ENCODE data around the gene ACP7.

The ACP7 gene

DNA sequence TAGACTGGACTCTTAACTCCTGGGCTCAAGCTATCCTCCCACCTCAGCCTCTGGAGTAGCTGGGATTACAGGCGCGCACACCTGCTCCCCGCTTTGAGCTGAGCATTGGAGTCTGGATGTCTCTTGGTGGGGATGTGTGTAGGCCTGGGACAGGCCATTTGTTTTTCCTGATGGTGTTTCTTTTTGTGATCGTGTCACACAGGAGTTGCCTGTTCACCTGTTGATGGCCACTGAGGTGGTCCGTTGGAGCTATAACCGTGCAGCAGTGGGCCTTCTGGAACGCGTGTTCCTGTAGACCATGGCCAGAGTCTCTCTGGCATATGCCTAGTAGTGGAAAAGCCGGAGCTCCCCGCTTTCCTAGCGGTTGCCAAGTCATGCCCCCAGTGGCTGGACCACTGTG, 44.9 kb downstream of the ACP7 start:
- Mint-ChIP-seq H3K4me3 (no peak overlapping the region), H3K27me3 (no peaks in the 10 kb centered on the region), H3K9me3 (no peaks in the 10 kb centered on the region), H3K27ac (no peak overlapping the region), H3K4me1 (peaks cover 82% of the 10 kb centered on the region), H3K36me3 (no peaks in the 10 kb centered on the region)
- no peak for ATAC-seq

DNA sequence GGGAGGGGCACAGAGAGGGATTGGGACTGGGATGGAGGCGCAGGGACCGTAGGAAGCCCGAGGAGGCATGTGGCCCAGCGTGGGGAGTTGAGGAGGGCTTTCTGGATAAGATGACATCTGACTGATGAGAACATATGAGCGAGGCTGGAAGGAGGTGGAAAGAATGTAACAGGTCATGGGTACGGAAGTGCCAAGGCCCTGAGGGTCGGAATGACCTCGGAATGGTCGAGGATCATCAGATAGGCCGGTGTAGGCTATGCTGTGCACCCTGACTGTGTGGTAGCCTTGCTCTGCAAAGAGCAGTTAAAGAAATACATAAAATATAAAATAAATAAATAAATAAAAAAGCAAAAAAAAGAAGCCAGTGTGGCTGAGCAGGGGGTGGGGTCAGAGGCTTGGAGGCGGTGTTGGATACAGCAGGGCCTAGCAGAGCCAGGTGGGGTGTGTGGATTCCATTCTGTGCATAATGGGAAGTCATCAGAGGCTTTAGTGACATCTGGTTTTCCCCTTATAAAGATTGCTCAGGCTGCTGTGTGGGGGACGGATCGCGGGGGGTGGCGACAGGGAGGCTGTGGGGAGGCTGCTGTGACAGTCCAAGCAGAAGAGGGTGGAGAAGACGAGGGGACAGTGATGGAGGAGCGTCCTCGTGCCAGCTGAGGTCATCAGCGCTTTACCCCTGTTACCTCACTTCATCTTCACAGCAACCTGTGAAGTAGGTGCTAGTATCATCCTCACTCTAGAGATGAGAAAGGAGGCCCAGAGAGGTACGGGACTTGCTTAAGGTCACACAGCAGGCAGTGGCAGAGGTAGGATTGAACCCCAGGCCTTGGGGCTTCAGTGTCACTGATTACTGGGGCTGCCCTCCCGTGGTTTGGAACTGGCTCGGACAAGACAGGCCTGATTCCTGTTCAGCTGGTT, 46.4 kb downstream of the ACP7 start:
- Mint-ChIP-seq H3K4me3 (peak overlapping the region; percentile 24), H3K4me1 (peaks cover 69% of the 10 kb centered on the region), H3K27me3 (no peaks in the 10 kb centered on the region), H3K9me3 (no peaks in the 10 kb centered on the region), H3K27ac (peak overlapping the region; percentile 62), H3K36me3 (no peaks in the 10 kb centered on the region)
- peak; percentile 32 for ATAC-seq

DNA sequence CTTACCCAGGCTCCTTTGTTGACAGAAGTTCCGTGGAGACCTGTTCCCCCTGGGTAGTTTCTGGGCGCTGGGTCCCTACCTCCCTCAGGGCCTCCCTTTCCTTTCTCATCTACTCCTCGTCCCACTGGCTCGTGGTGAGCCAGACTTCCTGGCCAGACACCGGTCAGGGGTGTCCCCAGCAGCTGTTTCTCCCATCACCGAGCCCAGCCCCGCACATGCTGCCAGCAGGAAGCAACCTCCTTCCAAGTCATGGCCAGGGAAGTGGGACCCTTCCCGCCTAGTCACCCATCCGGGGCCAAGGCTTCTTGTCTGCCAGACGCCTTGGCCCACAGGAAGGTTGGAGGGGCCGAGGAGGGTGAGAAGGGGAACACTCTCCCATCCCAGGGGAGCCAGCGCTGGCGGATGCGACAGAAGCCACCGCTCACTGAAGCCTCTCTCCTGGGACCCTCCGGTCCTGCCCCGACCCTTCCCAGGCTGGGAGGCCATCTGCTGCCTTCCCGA, 47.1 kb downstream of the ACP7 start:
- H3K27me3 Mint-ChIP-seq, result no peaks in the 10 kb centered on the region
- H3K4me3 Mint-ChIP-seq, result peak overlapping the region; percentile 4
- no peaks in the 10 kb centered on the region for H3K36me3 Mint-ChIP-seq
- ATAC-seq, result no peak
- H3K4me1 Mint-ChIP-seq, result peaks cover 69% of the 10 kb centered on the region
- H3K27ac Mint-ChIP-seq, result peak overlapping the region; percentile 62
- no peaks in the 10 kb centered on the region for H3K9me3 Mint-ChIP-seq

DNA sequence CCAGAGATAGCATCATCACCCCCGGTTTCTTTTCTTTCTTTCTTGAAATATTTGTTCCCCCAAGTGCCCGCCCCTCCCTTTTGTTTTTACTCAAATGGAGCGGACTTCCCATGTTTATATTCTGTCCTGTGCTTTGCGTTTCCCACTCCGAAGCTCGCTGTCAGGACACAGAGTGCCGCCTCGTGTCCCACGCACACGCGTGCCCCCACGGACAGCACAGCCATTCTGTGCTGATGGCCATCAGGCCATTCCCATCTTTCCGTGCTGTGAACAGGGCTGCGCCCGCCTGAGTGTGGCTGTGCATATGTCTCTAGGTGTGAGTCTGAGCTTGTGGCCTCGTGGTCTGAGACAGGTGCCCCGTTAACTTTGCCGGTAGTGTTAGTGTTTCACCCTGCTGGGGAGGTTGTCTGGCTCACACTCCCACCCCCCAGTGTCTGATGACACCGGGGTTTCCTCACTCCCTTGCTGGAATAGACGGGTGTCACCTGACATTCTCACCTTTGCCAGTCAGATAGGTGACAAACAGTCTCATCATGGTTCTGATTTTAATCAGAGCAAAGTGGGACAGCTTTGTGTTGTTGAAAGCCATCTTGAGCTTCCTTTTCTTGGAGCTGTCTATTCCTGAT, 48.3 kb downstream of the ACP7 start:
- H3K36me3 Mint-ChIP-seq, result no peaks in the 10 kb centered on the region
- H3K27ac Mint-ChIP-seq, result no peak overlapping the region
- ATAC-seq, result no peak
- no peaks in the 10 kb centered on the region for H3K9me3 Mint-ChIP-seq
- H3K4me1 Mint-ChIP-seq, result peaks cover 68% of the 10 kb centered on the region
- H3K27me3 Mint-ChIP-seq, result no peaks in the 10 kb centered on the region
- H3K4me3 Mint-ChIP-seq, result no peak overlapping the region

DNA sequence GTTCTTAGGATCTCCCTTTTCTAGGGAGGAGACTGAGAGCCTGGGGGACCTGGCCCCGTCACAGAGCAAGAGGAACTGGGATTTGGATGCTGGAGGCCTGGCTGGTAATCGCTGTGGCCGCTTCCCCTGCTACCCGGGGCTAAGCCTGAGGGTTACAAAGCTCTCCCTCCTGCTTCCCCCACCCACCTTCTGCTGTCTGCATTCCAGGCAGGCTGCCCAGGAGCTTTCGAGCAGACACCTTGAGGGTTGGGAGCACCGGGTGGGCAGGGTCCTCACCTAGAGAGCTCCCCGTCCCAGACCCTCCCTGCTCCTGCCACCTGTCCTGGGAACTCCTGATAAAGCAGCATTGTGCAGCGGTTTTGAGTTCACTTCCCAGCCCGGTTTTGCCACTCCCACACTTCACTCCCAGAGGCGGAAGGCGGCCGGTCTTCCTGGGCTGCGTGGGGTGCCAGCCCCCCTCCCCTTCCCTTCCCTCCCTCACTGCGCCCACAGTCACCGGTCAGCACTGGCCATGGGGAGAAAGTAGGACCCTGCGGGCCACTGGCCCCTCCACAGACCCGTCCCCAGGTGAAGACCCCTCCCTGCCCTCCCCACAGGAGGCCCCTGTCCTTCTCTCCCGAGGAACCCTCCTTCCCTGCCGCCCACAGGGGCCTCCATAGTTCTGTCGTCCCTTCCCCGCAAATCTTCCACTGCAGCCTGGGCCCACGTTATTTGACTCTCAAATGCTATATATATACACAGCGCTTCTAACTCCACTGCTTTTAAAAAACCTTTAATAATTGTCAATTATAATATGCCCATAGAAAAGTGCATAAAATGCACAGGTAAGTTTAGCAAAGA, 49.5 kb downstream of the ACP7 start:
- peaks cover 61% of the 10 kb centered on the region for H3K4me1 Mint-ChIP-seq
- no peak for ATAC-seq
- H3K9me3 Mint-ChIP-seq, result no peaks in the 10 kb centered on the region
- H3K36me3 Mint-ChIP-seq, result peaks cover 5% of the 10 kb centered on the region
- H3K27ac Mint-ChIP-seq, result no peak overlapping the region
- no peak overlapping the region for H3K4me3 Mint-ChIP-seq
- no peaks in the 10 kb centered on the region for H3K27me3 Mint-ChIP-seq

DNA sequence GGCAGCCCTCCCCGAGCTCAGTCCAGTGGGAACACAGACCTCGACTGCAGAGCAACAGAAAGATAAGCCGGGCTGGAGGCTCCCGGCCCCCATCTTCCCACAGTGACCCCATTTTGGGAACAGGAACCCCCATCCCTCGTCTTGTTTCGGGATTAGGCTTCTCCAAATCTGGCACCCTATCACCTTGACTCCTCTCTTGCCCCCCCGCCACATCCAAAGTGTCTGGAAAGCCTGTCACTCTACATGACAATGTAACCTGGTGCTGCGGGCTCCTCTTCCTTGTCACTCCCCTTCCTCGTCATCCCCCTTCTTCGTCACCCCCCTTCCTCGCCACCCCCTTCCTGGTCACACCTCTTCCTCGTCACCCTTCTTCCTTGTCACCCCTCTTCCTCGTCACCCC, 51.5 kb downstream of the ACP7 start:
- H3K4me1 Mint-ChIP-seq, result peaks cover 41% of the 10 kb centered on the region
- H3K27ac Mint-ChIP-seq, result no peak overlapping the region

DNA sequence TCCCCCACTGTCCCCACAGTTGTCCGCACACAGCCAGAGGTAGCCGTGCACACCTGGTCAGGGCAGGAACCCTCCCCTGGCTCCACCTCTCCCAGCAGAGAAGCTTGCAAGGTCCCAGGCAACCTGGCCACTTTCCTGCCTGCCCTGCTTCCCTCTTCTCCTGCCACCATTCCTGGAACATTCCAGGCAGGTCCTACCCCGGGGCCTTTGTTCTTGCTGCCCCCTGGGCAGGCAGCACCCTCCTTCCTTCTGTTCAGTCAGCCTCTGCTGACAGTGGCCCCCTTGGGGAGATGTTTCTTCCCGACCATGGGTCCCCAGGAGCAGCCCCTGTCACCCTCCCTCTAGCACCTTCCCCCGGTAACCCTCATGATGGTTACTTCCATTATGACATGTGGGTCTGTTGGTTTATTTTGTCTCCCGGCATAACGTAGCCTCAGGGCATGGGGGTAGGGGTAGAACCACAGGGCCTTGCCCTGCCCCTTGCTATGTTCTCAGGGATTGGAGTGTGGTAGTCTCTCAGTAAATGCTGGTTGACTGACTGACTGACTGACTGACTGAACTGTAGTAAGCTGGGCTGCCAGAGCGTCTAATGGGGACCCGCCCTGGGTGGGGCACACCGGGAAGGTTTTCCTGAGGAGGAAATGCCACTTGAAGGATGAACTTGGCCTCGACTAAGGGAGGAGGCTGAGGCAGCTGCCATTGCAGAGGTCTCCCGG, 52.2 kb downstream of the ACP7 start:
- no peaks in the 10 kb centered on the region for H3K9me3 Mint-ChIP-seq
- H3K4me1 Mint-ChIP-seq, result peaks cover 41% of the 10 kb centered on the region
- ATAC-seq, result no peak
- H3K36me3 Mint-ChIP-seq, result peaks cover 5% of the 10 kb centered on the region
- H3K27ac Mint-ChIP-seq, result no peak overlapping the region
- no peaks in the 10 kb centered on the region for H3K27me3 Mint-ChIP-seq
- no peak overlapping the region for H3K4me3 Mint-ChIP-seq

More for the DNA sequence above, 51.5 kb downstream of the ACP7 start:
- H3K9me3 Mint-ChIP-seq, result no peaks in the 10 kb centered on the region
- H3K36me3 Mint-ChIP-seq, result peaks cover 5% of the 10 kb centered on the region
- ATAC-seq, result no peak
- H3K4me3 Mint-ChIP-seq, result no peak overlapping the region
- no peaks in the 10 kb centered on the region for H3K27me3 Mint-ChIP-seq

DNA sequence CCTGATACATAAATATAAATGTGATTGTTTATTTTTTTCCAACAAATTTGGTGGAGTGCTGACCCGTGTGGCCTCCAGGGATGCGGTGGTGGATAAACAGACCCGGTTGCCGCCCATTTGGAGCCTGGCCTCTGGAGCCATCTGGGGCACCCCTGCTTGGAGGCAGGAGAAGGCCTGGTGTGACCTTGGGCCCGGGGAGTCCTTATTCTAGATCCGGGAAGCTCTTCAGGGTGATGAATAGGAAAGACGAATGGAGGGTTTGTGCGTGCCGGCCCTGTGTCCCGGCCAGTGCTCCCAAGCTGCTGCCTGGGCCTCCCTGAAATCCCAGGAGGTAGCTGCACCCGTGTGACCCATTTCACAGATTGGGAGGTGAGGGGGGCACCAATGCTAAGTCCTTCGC, 53.0 kb downstream of the ACP7 start:
- Mint-ChIP-seq H3K9me3 (no peaks in the 10 kb centered on the region), H3K27me3 (no peaks in the 10 kb centered on the region), H3K27ac (no peak overlapping the region), H3K4me1 (peaks cover 41% of the 10 kb centered on the region), H3K4me3 (no peak overlapping the region), H3K36me3 (peaks cover 5% of the 10 kb centered on the region)
- ATAC-seq, result no peak

DNA sequence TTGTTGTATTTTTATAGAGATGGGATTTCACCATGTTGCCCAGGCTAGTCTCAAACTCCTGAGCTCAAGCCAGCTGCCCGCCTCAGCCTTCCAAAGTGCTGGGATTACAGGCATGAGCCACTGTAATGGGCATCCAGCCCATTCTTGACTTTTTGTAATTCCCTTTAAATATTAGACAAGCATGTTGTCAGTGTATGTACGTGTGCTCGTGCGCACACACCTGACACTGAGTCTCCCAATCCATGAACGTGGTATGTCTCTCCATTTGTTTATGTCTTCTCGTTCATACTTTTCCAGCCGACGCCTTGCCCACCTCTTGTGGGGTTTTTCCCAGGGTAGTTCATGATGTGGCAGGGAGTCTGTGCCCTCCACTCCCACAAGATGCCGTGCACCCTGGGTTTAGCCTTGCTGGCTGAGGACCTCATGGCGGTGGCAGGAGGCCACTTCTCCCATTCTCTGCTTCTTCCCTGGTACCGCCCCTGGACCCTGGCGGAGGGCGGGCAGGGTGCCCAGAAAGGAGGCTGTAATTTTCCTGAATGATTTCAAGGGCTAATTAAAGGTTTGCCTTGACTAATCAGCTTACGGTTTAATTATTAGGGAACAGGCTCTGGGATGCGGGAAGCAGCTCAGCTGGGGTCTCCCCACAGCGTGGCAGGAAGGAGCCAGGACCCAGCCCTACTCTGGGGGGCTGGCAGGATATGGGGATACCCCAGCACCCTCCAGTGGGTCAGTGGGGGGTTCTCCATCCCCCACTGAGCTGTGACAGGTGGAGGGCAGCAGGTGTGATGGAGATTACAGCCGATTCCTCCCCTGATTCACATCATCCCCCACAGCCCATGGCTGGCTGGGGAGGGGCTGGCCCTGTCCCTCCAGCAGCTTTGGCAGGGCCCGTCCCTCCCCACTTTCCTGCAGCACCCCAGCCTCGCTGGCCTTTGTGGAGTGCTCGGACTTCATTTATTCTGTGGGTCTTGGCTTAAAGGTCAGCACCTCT, 54.3 kb downstream of the ACP7 start:
- H3K27ac Mint-ChIP-seq, result no peak overlapping the region

DNA sequence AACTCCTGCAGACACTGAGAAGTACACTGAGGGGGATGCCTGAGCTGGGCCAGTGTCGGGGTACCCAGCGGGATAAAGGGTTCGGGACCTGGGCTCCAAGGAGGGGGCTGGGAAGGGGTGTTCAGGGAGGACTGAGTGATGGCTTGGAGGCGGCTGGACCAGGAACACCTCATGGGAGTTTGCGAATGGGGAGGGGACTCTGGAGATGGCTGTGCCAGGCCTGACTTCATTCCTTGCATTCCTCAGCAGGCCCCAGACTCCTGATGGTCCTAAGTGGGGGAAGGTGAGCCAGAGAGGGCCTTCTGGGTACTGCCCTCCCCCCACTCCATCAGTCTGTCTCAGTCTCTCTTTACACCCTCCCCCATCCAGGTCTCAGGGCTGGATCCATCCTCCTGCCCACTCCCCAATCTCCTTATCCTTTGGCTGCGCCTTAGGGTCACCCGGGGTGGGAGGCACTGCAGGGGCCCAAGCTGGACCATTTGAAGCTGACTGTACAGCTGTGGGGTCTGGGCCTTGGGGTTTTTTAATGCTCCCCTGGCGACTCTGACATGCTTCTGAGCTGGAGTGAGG, 55.2 kb downstream of the ACP7 start:
- H3K4me1 Mint-ChIP-seq, result peaks cover 48% of the 10 kb centered on the region
- ATAC-seq, result no peak
- no peak overlapping the region for H3K27ac Mint-ChIP-seq
- no peaks in the 10 kb centered on the region for H3K9me3 Mint-ChIP-seq
- H3K4me3 Mint-ChIP-seq, result no peak overlapping the region
- H3K36me3 Mint-ChIP-seq, result peaks cover 5% of the 10 kb centered on the region
- no peaks in the 10 kb centered on the region for H3K27me3 Mint-ChIP-seq

More for the DNA sequence above, 54.3 kb downstream of the ACP7 start:
- Mint-ChIP-seq H3K9me3 (no peaks in the 10 kb centered on the region), H3K36me3 (peaks cover 5% of the 10 kb centered on the region), H3K4me3 (no peak overlapping the region), H3K27me3 (no peaks in the 10 kb centered on the region), H3K4me1 (peaks cover 40% of the 10 kb centered on the region)
- ATAC-seq, result no peak

DNA sequence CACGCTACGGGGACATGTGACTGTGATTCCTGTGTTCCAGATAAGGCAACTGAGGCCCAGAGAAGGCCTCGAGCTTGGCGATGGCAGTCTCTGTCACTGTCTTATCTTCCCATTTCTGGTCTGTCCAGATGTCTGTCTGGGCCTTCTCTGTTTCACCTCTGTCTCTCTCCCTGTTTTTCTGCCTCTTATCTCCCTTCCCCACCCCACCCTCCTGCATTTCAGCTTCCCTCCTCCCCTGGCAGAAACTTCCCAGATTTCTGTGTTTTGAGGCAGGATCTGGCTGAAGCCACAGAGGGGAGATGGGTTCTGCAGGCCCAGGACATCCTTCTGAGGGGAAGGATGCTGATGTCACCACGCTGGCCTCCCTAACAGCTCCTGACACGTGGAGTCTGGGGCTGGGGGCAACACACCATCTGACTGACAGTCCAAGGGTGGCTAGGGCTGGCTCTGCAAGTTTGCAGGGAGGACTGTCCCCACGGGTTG, 55.8 kb downstream of the ACP7 start:
- Mint-ChIP-seq H3K4me3 (no peak overlapping the region), H3K27ac (no peak overlapping the region), H3K4me1 (peaks cover 54% of the 10 kb centered on the region), H3K9me3 (no peaks in the 10 kb centered on the region), H3K27me3 (no peaks in the 10 kb centered on the region), H3K36me3 (peaks cover 5% of the 10 kb centered on the region)
- no peak for ATAC-seq

DNA sequence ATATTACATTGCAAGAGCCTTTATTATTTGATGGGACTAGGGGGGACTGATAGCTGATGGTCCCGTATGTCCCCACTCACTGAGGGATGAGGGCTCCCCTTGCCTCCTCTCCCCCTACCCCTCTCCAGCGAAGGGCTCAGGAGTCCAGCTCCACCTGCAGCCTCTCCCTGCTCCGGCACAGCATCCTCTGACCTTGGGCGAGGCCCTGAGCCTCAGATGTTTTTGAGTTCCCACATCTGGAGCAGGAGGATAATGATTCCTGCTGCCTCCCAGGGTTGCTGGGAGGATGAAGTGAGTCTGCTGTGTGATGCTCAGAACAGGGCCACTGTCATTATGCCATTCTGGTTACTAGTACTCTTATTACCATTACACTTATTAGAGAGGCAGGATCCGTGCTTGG, 56.4 kb downstream of the ACP7 start:
- no peak for ATAC-seq
- Mint-ChIP-seq H3K4me3 (no peak overlapping the region), H3K27me3 (no peaks in the 10 kb centered on the region), H3K9me3 (no peaks in the 10 kb centered on the region), H3K27ac (no peak overlapping the region), H3K36me3 (peaks cover 5% of the 10 kb centered on the region), H3K4me1 (peaks cover 58% of the 10 kb centered on the region)

DNA sequence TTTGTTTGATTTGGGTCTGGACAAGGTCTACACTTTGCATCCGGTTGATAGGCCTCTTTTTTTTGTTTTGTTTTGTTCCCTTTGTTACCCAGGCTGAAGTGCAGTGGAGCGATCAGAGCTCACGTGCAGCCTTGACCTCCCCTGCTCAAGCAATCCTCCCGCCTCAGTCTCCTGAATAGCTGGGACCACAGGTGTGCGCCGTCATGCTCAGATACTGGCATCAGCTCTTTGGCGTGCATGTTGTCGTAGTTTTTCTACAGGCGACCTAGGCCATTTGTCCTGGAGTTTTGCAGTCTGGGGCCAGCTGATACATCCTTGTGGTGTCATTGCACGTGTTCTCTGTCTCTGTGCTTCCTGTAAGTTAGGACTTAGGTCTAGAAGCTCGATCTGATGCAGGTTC, 57.8 kb downstream of the ACP7 start:
- Mint-ChIP-seq H3K9me3 (no peaks in the 10 kb centered on the region), H3K36me3 (peaks cover 5% of the 10 kb centered on the region), H3K27ac (no peak overlapping the region), H3K4me3 (no peak overlapping the region), H3K4me1 (peaks cover 56% of the 10 kb centered on the region), H3K27me3 (no peaks in the 10 kb centered on the region)
- ATAC-seq, result no peak

All from stimulated activated memory B cell treated with anti-CD40 and anti-IgM and Interleukin-4, amounts not matched to agents 10 μg/mL and 1 μg/mL and 100 μg/mL, for 72 hours (primary cell).